HepG2 (cell line): ENCODE results near the gene CAMK2N2. TPM values are rescaled to one million over a fixed set of nuclear protein-coding genes. Genes with fewer than 3 reads are reported as not detected.

Source experiments
- AHR ChIP-seq: IDR thresholded peaks from 2 replicates; pipeline ENCODE4 v1.6.1; 2018; ENCODE audit warnings: missing genetic modification reagents, missing compliant biosample characterization
- HOXA3 ChIP-seq: sonication (generic); formaldehyde crosslinking; IDR thresholded peaks from 2 replicates; pipeline ENCODE4 v1.5.0; 2020; ENCODE audit warnings: missing genetic modification reagents
- KDM2A ChIP-seq: sonication (generic); formaldehyde crosslinking; IDR thresholded peaks from 2 replicates; pipeline ENCODE4 v1.4.0; 2020; ENCODE audit warnings: low read depth, missing genetic modification reagents, borderline replicate concordance
- PAF1 ChIP-seq: IDR thresholded peaks from 2 replicates; pipeline ENCODE4 v1.6.1; 2016; ENCODE audit warnings: missing genetic modification reagents, missing compliant biosample characterization
- POLR2A ChIP-seq, 2 experiments: IDR thresholded peaks; 2 replicates each; pipeline ENCODE4 v1.6.1; 2011; ENCODE audit warnings: low read depth in 2 of 2, low read length in 2 of 2, mild to moderate bottlenecking in 1 of 2, moderate library complexity in 1 of 2; ENCODE audit not compliant: insufficient read depth in 1 of 2
- SMYD3 ChIP-seq: sonication (generic); formaldehyde crosslinking; IDR thresholded peaks from 2 replicates; pipeline ENCODE4 v1.8.1; 2023; ENCODE audit warnings: mild to moderate bottlenecking, missing genetic modification reagents
- ZBTB38 ChIP-seq: sonication (generic); formaldehyde crosslinking; IDR thresholded peaks from 2 replicates; pipeline ENCODE4 v1.5.1; 2020; ENCODE audit warnings: mild to moderate bottlenecking, missing genetic modification reagents
- ZNF10 ChIP-seq: sonication (generic); formaldehyde crosslinking; IDR thresholded peaks from 2 replicates; pipeline ENCODE4 v1.4.0; 2020; ENCODE audit warnings: mild to moderate bottlenecking, low read depth, missing genetic modification reagents, borderline replicate concordance
- ZNF256 ChIP-seq: sonication (generic); formaldehyde crosslinking; conservative IDR thresholded peaks from 2 replicates; pipeline ENCODE4 v1.4.0; 2020; ENCODE audit warnings: missing genetic modification reagents
- ZNF33A ChIP-seq: sonication (generic); formaldehyde crosslinking; IDR thresholded peaks from 2 replicates; pipeline ENCODE4 v1.5.1; 2020; ENCODE audit warnings: missing genetic modification reagents, mild to moderate bottlenecking, moderate library complexity, borderline replicate concordance
- ZNF446 ChIP-seq: sonication (generic); formaldehyde crosslinking; IDR thresholded peaks from 2 replicates; pipeline ENCODE4 v1.5.0; 2020; ENCODE audit warnings: mild to moderate bottlenecking, missing genetic modification reagents
- ZNF543 ChIP-seq: sonication (generic); formaldehyde crosslinking; IDR thresholded peaks from 2 replicates; pipeline ENCODE4 v1.4.0; 2020; ENCODE audit warnings: mild to moderate bottlenecking, missing genetic modification reagents
- ZNF607 ChIP-seq: sonication (generic); formaldehyde crosslinking; IDR thresholded peaks from 2 replicates; pipeline ENCODE4 v1.5.1; 2020; ENCODE audit warnings: missing genetic modification reagents, mild to moderate bottlenecking, borderline replicate concordance
- ZSCAN21 ChIP-seq: sonication (generic); formaldehyde crosslinking; IDR thresholded peaks from 2 replicates; pipeline ENCODE4 v1.8.0; 2022; ENCODE audit warnings: mild to moderate bottlenecking, missing genetic modification reagents, moderate library complexity, borderline replicate concordance
- ZZZ3 ChIP-seq: sonication (generic); formaldehyde crosslinking; IDR thresholded peaks from 2 replicates; pipeline ENCODE4 v1.4.0; 2020; ENCODE audit warnings: missing genetic modification reagents, mild to moderate bottlenecking, borderline replicate concordance
- polyA plus RNA-seq, 8 experiments: library from polyadenylated mRNA; depleted of rRNA in 3 of 8; stranded (reverse) in 7 of 8; unstranded in 1 of 8; fragments of >200 nt; fragmentation: Illumina TruSeq in 4 of 8; extraction: Trizol in 4 of 8; gene quantifications; 2 replicates each; pipeline versions ENCODE4 v1.2.1 to v1.2.3, GENCODE V29; 2011 to 2016; ENCODE audit warnings: low read depth in 4 of 8, missing spikeins in 1 of 8, mixed read lengths in 1 of 8; ENCODE audit not compliant: insufficient read depth in 1 of 8
- total RNA-seq, 5 experiments: library from RNA; depleted of rRNA; stranded (reverse); fragments of >200 nt; fragmentation: Illumina TruSeq; extraction: Trizol; gene quantifications; 2 replicates each; pipeline ENCODE4 v1.2.3, GENCODE V29; 2016; ENCODE audit warnings: low read depth in 1 of 5
- TF ChIP-seq, protein P1 (sequence below): sonication (generic); formaldehyde crosslinking; IDR thresholded peaks from 2 replicates; pipeline ENCODE4 v1.5.0; 2020; ENCODE audit warnings: missing genetic modification reagents, mild to moderate bottlenecking, borderline replicate concordance
- TF ChIP-seq, protein P2 (sequence below): sonication (generic); formaldehyde crosslinking; IDR thresholded peaks from 2 replicates; pipeline ENCODE4 v1.4.0; 2020; ENCODE audit warnings: missing genetic modification reagents
- TF ChIP-seq, protein P3 (sequence below): sonication (generic); formaldehyde crosslinking; IDR thresholded peaks from 2 replicates; pipeline ENCODE4 v1.4.0; 2020; ENCODE audit warnings: missing genetic modification reagents
- TF ChIP-seq, protein P4 (sequence below): fragments of 450-650 bp; IDR thresholded peaks from 2 replicates; pipeline ENCODE4 v1.6.1; 2017

Gene CAMK2N2
- total and polyA plus RNA-seq, 2 of the 13 experiments (the other 11 are each of a cell fraction or from before 2014, with no cell fraction given) = 0.12 to 0.27 TPM

DNA sequence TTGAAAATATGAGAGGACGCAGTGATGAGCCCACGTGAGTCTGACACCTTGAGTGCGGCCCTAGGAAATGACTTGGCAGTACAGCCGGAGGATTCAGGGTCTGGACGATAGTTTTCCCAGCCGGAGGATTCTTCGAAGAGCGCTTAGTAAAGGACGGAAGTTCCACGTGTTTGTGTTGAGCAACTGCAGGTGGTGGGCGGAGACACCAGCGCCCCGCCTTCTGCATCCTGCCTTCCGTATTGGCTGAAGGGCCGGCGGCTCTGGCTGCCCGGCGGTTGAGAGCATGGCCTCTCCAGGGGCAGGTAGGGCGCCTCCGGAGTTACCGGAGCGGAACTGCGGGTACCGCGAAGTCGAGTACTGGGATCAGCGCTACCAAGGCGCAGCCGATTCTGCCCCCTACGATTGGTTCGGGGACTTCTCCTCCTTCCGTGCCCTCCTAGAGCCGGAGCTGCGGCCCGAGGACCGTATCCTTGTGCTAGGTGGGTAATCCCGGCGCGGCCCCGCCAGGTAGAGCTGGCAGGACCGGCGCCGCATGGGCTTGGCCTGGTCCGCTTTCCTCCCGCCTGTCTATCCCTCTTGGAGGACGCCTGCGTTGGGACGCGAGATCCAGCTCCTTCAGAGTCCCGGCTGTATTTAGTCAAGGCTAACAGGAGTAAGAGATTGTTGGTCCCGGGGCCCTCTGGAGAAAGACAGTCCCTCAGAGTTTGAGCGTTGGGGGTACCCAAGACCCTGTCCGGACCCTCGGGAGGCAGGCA lies 11.8 kb downstream of the CAMK2N2 start, which contains the start of gene EEF1AKMT4 (continued):
- TF ChIP-seq AHR (CRISPR knock-in tag) = no peak
- peak; percentile 77; the same call in 1 of the 2 replicates for TF ChIP-seq ZNF543 (CRISPR knock-in tag)
- TF ChIP-seq, protein P1, sequence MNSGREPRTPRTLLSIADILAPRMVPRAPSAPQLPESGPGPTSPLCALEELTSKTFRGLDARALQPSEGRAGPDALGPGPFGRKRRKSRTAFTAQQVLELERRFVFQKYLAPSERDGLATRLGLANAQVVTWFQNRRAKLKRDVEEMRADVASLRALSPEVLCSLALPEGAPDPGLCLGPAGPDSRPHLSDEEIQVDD (CRISPR knock-in tag) = peak; percentile 57; the same call in 1 of the 2 replicates
- no peak for TF ChIP-seq PAF1
- no peak for TF ChIP-seq ZNF10 (CRISPR knock-in tag)
- TF ChIP-seq KDM2A = peak; percentile 38; the same call in 1 of the 2 replicates
- no peak for TF ChIP-seq SMYD3 (CRISPR knock-in tag)
- peak; percentile 86 for TF ChIP-seq HOXA3 (CRISPR knock-in tag)
- TF ChIP-seq, protein P2, sequence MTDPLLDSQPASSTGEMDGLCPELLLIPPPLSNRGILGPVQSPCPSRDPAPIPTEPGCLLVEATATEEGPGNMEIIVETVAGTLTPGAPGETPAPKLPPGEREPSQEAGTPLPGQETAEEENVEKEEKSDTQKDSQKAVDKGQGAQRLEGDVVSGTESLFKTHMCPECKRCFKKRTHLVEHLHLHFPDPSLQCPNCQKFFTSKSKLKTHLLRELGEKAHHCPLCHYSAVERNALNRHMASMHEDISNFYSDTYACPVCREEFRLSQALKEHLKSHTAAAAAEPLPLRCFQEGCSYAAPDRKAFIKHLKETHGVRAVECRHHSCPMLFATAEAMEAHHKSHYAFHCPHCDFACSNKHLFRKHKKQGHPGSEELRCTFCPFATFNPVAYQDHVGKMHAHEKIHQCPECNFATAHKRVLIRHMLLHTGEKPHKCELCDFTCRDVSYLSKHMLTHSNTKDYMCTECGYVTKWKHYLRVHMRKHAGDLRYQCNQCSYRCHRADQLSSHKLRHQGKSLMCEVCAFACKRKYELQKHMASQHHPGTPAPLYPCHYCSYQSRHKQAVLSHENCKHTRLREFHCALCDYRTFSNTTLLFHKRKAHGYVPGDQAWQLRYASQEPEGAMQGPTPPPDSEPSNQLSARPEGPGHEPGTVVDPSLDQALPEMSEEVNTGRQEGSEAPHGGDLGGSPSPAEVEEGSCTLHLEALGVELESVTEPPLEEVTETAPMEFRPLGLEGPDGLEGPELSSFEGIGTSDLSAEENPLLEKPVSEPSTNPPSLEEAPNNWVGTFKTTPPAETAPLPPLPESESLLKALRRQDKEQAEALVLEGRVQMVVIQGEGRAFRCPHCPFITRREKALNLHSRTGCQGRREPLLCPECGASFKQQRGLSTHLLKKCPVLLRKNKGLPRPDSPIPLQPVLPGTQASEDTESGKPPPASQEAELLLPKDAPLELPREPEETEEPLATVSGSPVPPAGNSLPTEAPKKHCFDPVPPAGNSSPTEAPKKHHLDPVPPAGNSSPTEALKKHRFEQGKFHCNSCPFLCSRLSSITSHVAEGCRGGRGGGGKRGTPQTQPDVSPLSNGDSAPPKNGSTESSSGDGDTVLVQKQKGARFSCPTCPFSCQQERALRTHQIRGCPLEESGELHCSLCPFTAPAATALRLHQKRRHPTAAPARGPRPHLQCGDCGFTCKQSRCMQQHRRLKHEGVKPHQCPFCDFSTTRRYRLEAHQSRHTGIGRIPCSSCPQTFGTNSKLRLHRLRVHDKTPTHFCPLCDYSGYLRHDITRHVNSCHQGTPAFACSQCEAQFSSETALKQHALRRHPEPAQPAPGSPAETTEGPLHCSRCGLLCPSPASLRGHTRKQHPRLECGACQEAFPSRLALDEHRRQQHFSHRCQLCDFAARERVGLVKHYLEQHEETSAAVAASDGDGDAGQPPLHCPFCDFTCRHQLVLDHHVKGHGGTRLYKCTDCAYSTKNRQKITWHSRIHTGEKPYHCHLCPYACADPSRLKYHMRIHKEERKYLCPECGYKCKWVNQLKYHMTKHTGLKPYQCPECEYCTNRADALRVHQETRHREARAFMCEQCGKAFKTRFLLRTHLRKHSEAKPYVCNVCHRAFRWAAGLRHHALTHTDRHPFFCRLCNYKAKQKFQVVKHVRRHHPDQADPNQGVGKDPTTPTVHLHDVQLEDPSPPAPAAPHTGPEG = peak; percentile 49; the same call in 1 of the 2 replicates
- TF ChIP-seq ZNF256 = peak; percentile 88
- TF ChIP-seq ZZZ3 (CRISPR knock-in tag) = no peak
- TF ChIP-seq, protein P3, sequence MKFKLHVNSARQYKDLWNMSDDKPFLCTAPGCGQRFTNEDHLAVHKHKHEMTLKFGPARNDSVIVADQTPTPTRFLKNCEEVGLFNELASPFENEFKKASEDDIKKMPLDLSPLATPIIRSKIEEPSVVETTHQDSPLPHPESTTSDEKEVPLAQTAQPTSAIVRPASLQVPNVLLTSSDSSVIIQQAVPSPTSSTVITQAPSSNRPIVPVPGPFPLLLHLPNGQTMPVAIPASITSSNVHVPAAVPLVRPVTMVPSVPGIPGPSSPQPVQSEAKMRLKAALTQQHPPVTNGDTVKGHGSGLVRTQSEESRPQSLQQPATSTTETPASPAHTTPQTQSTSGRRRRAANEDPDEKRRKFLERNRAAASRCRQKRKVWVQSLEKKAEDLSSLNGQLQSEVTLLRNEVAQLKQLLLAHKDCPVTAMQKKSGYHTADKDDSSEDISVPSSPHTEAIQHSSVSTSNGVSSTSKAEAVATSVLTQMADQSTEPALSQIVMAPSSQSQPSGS (CRISPR knock-in tag) = no peak
- peak in 1 of 2 experiments; percentile 60; a peak in 2 of 4 replicates for TF ChIP-seq POLR2A (IDR thresholded peaks at IDR 0.05; ENCODE audit: insufficient read depth in 1 of 2, low read depth in 2 of 2, low read length in 2 of 2)
- no peak; the same call in 1 of the 2 replicates for TF ChIP-seq ZNF607
- TF ChIP-seq, protein P4, sequence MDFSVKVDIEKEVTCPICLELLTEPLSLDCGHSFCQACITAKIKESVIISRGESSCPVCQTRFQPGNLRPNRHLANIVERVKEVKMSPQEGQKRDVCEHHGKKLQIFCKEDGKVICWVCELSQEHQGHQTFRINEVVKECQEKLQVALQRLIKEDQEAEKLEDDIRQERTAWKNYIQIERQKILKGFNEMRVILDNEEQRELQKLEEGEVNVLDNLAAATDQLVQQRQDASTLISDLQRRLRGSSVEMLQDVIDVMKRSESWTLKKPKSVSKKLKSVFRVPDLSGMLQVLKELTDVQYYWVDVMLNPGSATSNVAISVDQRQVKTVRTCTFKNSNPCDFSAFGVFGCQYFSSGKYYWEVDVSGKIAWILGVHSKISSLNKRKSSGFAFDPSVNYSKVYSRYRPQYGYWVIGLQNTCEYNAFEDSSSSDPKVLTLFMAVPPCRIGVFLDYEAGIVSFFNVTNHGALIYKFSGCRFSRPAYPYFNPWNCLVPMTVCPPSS = no peak
- TF ChIP-seq ZSCAN21 (CRISPR knock-in tag) = no peak
- TF ChIP-seq ZBTB38 (CRISPR knock-in tag) = no peak; the same call in 1 of the 2 replicates
- TF ChIP-seq ZNF33A (CRISPR knock-in tag) = 0 out of 2 replicates have a peak, but pooled peaks have one; percentile 28
- no peak for TF ChIP-seq ZNF446
